H1 (cell line): ENCODE data around the gene VIT. TPM values are rescaled to one million over a fixed set of nuclear protein-coding genes. Genes with fewer than 3 reads are reported as not detected.

Source experiments
- CTCF ChIA-PET: fragments of 300-600 bp; sonication (Branson Sonifier 250); formaldehyde crosslinking; loops from one replicate; lab custom pipeline; 2021; ENCODE audit not compliant: partially characterized antibody; lab: Charles Lee
- POLR2A ChIA-PET: fragments of 300-600 bp; sonication (Branson Sonifier 250); formaldehyde crosslinking; loops from one replicate; lab custom pipeline; 2021; ENCODE audit warnings: inconsistent platforms; ENCODE audit not compliant: partially characterized antibody; lab: Charles Lee
- DNase-seq, 2 experiments: peaks; one replicate each; pipeline versions ENCODE4 v3.0.0 to v3.0.0-alpha.2; 2010 to 2022; ENCODE audit warnings: low spot score in 2 of 2, low read depth in 1 of 2, mixed read lengths in 1 of 2
- FAIRE-seq: peaks from 2 replicates; lab custom pipeline; 2011; peaks lifted over from hg19 to GRCh38; lab: Jason Lieb, UNC
- H2AFZ ChIP-seq: 2 replicates; pipeline ENCODE4 v1.8.1; 2012; ENCODE audit warnings: low read length, inconsistent platforms
- H2AK5ac ChIP-seq: 2 replicates; pipeline ENCODE4 v1.6.1; 2013; ENCODE audit warnings: low read depth, low read length
- H2BK120ac ChIP-seq: replicated peaks from 2 replicates; pipeline ENCODE3; 2013; ENCODE audit warnings: low read depth, low read length, inconsistent platforms
- H2BK12ac ChIP-seq: 2 replicates; pipeline ENCODE4 v1.6.1; 2013; ENCODE audit warnings: low read depth, low read length
- H2BK15ac ChIP-seq: 2 replicates; pipeline ENCODE4 v1.6.1; 2013; ENCODE audit warnings: low read length
- H2BK20ac ChIP-seq: 2 replicates; pipeline ENCODE4 v1.6.1; 2013; ENCODE audit warnings: low read length
- H2BK5ac ChIP-seq: 2 replicates; pipeline ENCODE4 v1.6.1; 2013; ENCODE audit warnings: low read depth, low read length
- H3K14ac ChIP-seq: 2 replicates; pipeline ENCODE4 v1.6.1; 2013; ENCODE audit warnings: inconsistent platforms; ENCODE audit not compliant: insufficient read length
- H3K18ac ChIP-seq: 2 replicates; pipeline ENCODE4 v1.6.1; 2013; ENCODE audit warnings: low read length; ENCODE audit errors: extremely low read depth
- H3K23ac ChIP-seq: 2 replicates; pipeline ENCODE4 v1.6.1; 2013; ENCODE audit warnings: inconsistent platforms; ENCODE audit not compliant: insufficient read length
- H3K23me2 ChIP-seq: 2 replicates; pipeline ENCODE4 v1.6.1; 2013; ENCODE audit warnings: low read depth, low read length
- H3K27ac ChIP-seq: 2 replicates; pipeline ENCODE4 v1.6.1; 2011; ENCODE audit warnings: low read depth, low read length, inconsistent platforms
- H3K27me3 ChIP-seq, 4 experiments: replicated peaks in 1 of 4; 1 replicate in 1 of 4; 2 replicates in 3 of 4; pipeline versions ENCODE4 v1.6.1 to v1.8.1; 2011 to 2013; ENCODE audit warnings: low read length in 3 of 4, mild to moderate bottlenecking in 3 of 4, inconsistent platforms in 2 of 4, mixed read lengths in 2 of 4, moderate library complexity in 1 of 4; ENCODE audit not compliant: control insufficient read depth in 3 of 4, insufficient read depth in 3 of 4; ENCODE audit errors: extremely low read depth in 1 of 4
- H3K36me3 ChIP-seq, 4 experiments: 2 replicates each; pipeline versions ENCODE4 v1.6.1 to v1.8.1; 2011 to 2013; ENCODE audit warnings: mild to moderate bottlenecking in 4 of 4, low read length in 3 of 4, moderate library complexity in 2 of 4, control low read depth in 1 of 4, inconsistent platforms in 1 of 4; ENCODE audit not compliant: insufficient read depth in 4 of 4, control insufficient read depth in 2 of 4
- H3K4ac ChIP-seq: replicated peaks from 2 replicates; pipeline ENCODE3; 2013; ENCODE audit warnings: low read length, low read depth, mixed read lengths, inconsistent platforms; ENCODE audit not compliant: insufficient read length
- H3K4me1 ChIP-seq, 4 experiments: replicated peaks in 1 of 4; 1 replicate in 1 of 4; 2 replicates in 3 of 4; pipeline versions ENCODE4 v1.6.1 to v1.8.1; 2011 to 2013; ENCODE audit warnings: low read length in 3 of 4, inconsistent platforms in 2 of 4, mixed read lengths in 1 of 4; ENCODE audit not compliant: insufficient read depth in 4 of 4, control insufficient read depth in 3 of 4
- H3K4me2 ChIP-seq, 2 experiments: 2 replicates each; pipeline versions ENCODE4 v1.6.1 to v1.8.1; 2011 to 2013; ENCODE audit warnings: low read depth in 2 of 2, low read length in 2 of 2, control low read depth in 1 of 2, inconsistent platforms in 1 of 2, mild to moderate bottlenecking in 1 of 2; ENCODE audit not compliant: insufficient read depth in 1 of 2
- H3K4me3 ChIP-seq, 4 experiments: fragments of 200-600, 300-600 bp in 1 of 4; sonication (generic), shearing (Covaris generic), sonication (Bioruptor Twin) in 1 of 4; 2 replicates each; pipeline versions ENCODE4 v1.5.1 to v1.8.1; 2011 to 2016; ENCODE audit warnings: low read length in 4 of 4, low read depth in 3 of 4, control low read depth in 2 of 4, inconsistent platforms in 2 of 4, mild to moderate bottlenecking in 2 of 4, mixed read lengths in 1 of 4, moderate library complexity in 1 of 4; ENCODE audit not compliant: insufficient read depth in 2 of 4; ENCODE audit errors: extremely low read depth in 1 of 4
- H3K56ac ChIP-seq: replicated peaks from 2 replicates; pipeline ENCODE3; 2013; ENCODE audit warnings: low read depth, mild to moderate bottlenecking, mixed read lengths, low read length, inconsistent platforms; ENCODE audit not compliant: insufficient read length
- H3K79me1 ChIP-seq: 2 replicates; pipeline ENCODE4 v1.6.1; 2013; ENCODE audit warnings: low read depth, low read length, control low read depth
- H3K79me2 ChIP-seq, 2 experiments: 2 replicates each; pipeline versions ENCODE4 v1.6.1 to v1.8.1; 2012 to 2013; ENCODE audit warnings: low read length in 2 of 2, mild to moderate bottlenecking in 2 of 2, inconsistent platforms in 1 of 2; ENCODE audit not compliant: insufficient read depth in 2 of 2, control insufficient read depth in 1 of 2
- H3K9ac ChIP-seq, 4 experiments: replicated peaks in 1 of 4; 1 replicate in 1 of 4; 2 replicates in 3 of 4; pipeline versions ENCODE4 v1.6.1 to v1.8.1; 2011 to 2013; ENCODE audit warnings: low read depth in 3 of 4, low read length in 3 of 4, control low read depth in 2 of 4, mild to moderate bottlenecking in 2 of 4, moderate library complexity in 2 of 4, inconsistent platforms in 1 of 4; ENCODE audit errors: extremely low read depth in 1 of 4
- H3K9me3 ChIP-seq, 2 experiments: 2 replicates each; pipeline versions ENCODE4 v1.6.1 to v1.8.1; 2012 to 2013; ENCODE audit warnings: mild to moderate bottlenecking in 2 of 2, moderate library complexity in 2 of 2, control low read depth in 1 of 2, inconsistent platforms in 1 of 2, low read depth in 1 of 2, low read length in 1 of 2, mixed read lengths in 1 of 2; ENCODE audit not compliant: insufficient read depth in 2 of 2
- H4K20me1 ChIP-seq, 2 experiments: replicated peaks in 1 of 2; 2 replicates each; pipeline versions ENCODE3 to v1.8.1; 2011 to 2013; ENCODE audit warnings: inconsistent platforms in 2 of 2, low read length in 2 of 2, mild to moderate bottlenecking in 1 of 2; ENCODE audit not compliant: insufficient read depth in 2 of 2, control insufficient read depth in 1 of 2
- H4K5ac ChIP-seq: 2 replicates; pipeline ENCODE4 v1.6.1; 2013; ENCODE audit warnings: low read length, low read depth, mixed read lengths, inconsistent platforms; ENCODE audit not compliant: insufficient read length
- H4K8ac ChIP-seq: 2 replicates; pipeline ENCODE4 v1.8.0; 2013; ENCODE audit warnings: mild to moderate bottlenecking, moderate library complexity, low read length, inconsistent platforms; ENCODE audit not compliant: insufficient read depth; ENCODE audit errors: extremely low read depth
- H4K91ac ChIP-seq: replicated peaks from 2 replicates; pipeline ENCODE3; 2013; ENCODE audit warnings: low read length, mixed read lengths, inconsistent platforms; ENCODE audit not compliant: insufficient read length
- CEBPB ChIP-seq: IDR thresholded peaks from 2 replicates; pipeline ENCODE4 v1.6.1; 2012; ENCODE audit warnings: low read depth, low read length
- CREB1 ChIP-seq: IDR thresholded peaks from 2 replicates; pipeline ENCODE4 v1.6.1; 2012; ENCODE audit warnings: inconsistent platforms
- HDAC2 ChIP-seq, 2 experiments: fragments of 300-600 bp in 1 of 2; sonication (generic) in 1 of 2; IDR thresholded peaks; 2 replicates each; pipeline ENCODE4 v1.6.1; 2011 to 2012; ENCODE audit warnings: low read depth in 2 of 2, low read length in 2 of 2, mild to moderate bottlenecking in 2 of 2, moderate library complexity in 2 of 2, borderline replicate concordance in 1 of 2, inconsistent platforms in 1 of 2
- NRF1 ChIP-seq: IDR thresholded peaks from 2 replicates; pipeline ENCODE4 v1.6.1; 2011; ENCODE audit warnings: mild to moderate bottlenecking, low read depth, low read length, improper control_type of control experiment
- RFX5 ChIP-seq: IDR thresholded peaks from 2 replicates; pipeline ENCODE4 v1.6.1; 2011; ENCODE audit warnings: low read depth, low read length, improper control_type of control experiment, borderline replicate concordance
- SAP30 ChIP-seq: fragments of 300-600 bp; sonication (generic); IDR thresholded peaks from 2 replicates; pipeline ENCODE4 v1.7.1; 2012; ENCODE audit warnings: low read length, moderate library complexity, mild to moderate bottlenecking, inconsistent platforms; ENCODE audit not compliant: insufficient read depth, insufficient replicate concordance
- SUZ12 ChIP-seq: fragments of 200-600 bp; sonication (generic); IDR thresholded peaks from 2 replicates; pipeline ENCODE4 v1.6.1; 2012; ENCODE audit warnings: mild to moderate bottlenecking, inconsistent platforms, low read length, moderate library complexity, mixed read lengths
- WGBS, 2 experiments: shearing (Covaris generic) in 1 of 2; methylation state at CpG; one replicate each; pipeline versions ENCODE4 v1.1.6 to v1.1.7; 2013 to 2015; ENCODE audit warnings: low lambda C conversion rate in 2 of 2, mixed read lengths in 2 of 2, inconsistent platforms in 1 of 2, low coverage in 1 of 2, missing lambda C conversion rate in 1 of 2; ENCODE audit not compliant: insufficient replicate concordance in 2 of 2, insufficient coverage in 1 of 2, insufficient read length in 1 of 2; ENCODE audit errors: extremely low coverage in 1 of 2, missing lambda C conversion rate in 1 of 2; 5-methylcytosine and 5-hydroxymethylcytosine counted together
- polyA plus RNA-seq, 7 experiments: library from polyadenylated mRNA; depleted of rRNA in 3 of 7; stranded (reverse) in 5 of 7; unstranded in 2 of 7; fragments of >200 nt in 5 of 7; fragments of 200-250 nt in 2 of 7; gene quantifications; 1 replicate in 5 of 7; 2 replicates in 1 of 7; 4 replicates in 1 of 7; pipeline versions ENCODE4 v1.2.1 to v1.2.3, GENCODE V29; 2011 to 2013; ENCODE audit warnings: missing spikeins in 2 of 7, mixed read lengths in 2 of 7
- total RNA-seq: library from RNA; stranded (reverse); fragmentation: NEBNext Ultra II Directional; extraction: Animal tissue kit (Norgen Biotek cat#: 25700); gene quantifications from 2 replicates; pipeline ENCODE4 v1.2.1, GENCODE V29; 2021

VIT gene
- total and polyA plus RNA-seq, 2 of the 8 experiments (the other 6 are each of a cell fraction or from before 2014, with no cell fraction given), result 0.03 TPM; not detected in 1

DNA sequence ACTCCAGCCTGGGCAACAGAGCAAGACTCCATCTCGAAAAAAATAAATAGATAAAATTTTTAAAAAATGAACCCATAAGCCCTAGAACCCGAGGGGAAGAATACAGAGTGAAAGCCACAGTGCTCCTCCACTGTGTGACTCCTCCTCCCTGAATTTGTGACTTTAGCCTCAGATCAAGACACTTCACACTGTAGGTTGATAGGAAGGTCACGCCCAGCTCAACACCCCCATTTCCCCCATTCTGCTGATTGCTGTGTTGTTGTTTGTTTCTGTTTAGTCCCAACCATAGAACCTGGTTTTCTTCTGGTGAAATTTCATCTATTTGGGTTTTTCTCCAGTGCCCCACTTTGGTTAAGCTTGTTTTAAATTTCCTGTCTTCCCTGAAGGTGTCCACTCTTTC is 102.2 kb downstream of the VIT start:
- H3K23ac ChIP-seq, result no peak overlapping the region
- no peaks in the 10 kb centered on the region; the same call in 1 of the 2 replicates for H3K23me2 ChIP-seq
- no peaks in the 10 kb centered on the region for H3K36me3 ChIP-seq
- H2BK12ac ChIP-seq, result no peak overlapping the region
- H3K4me2 ChIP-seq, result no peak overlapping the region
- no peak overlapping the region for H2BK15ac ChIP-seq
- no peaks in the 10 kb centered on the region for H3K27me3 ChIP-seq
- DNase-seq (no peak), FAIRE-seq (no peak)
- H3K79me1 ChIP-seq, result no peaks in the 10 kb centered on the region
- H3K79me2 ChIP-seq, result no peaks in the 10 kb centered on the region
- H3K9ac ChIP-seq, result no peak overlapping the region
- no peak overlapping the region for H4K91ac ChIP-seq
- H4K8ac ChIP-seq, result no peak overlapping the region
- H2AK5ac ChIP-seq, result no peak overlapping the region
- 90% methylated on average over 3 of the region's 3 CpGs; no CpG with 5 or more reads in 1 of the 2 experiments for WGBS, 2 experiments
- no peak overlapping the region for H2BK20ac ChIP-seq
- ChIA-PET POLR2A (no interaction called here), CTCF (interaction anchor here (2.1 to 2.2 kb wide), 2 partner anchors 13 kb away, joined by 6 read pairs; no protein-coding TSS in a partner anchor)
- H3K27ac ChIP-seq, result no peak overlapping the region
- no peak overlapping the region for H3K4ac ChIP-seq
- H3K56ac ChIP-seq, result no peak overlapping the region
- no peak for TF ChIP-seq RFX5
- no peak for TF ChIP-seq HDAC2 (IDR thresholded peaks at IDR 0.05; ENCODE audit: borderline replicate concordance in 1 of 2, low read depth in 2 of 2, low read length in 2 of 2)
- TF ChIP-seq CREB1, result no peak
- no peak for TF ChIP-seq NRF1
- no peak for TF ChIP-seq SUZ12
- TF ChIP-seq CEBPB, result no peak
- TF ChIP-seq SAP30, result no peak
- no peaks in the 10 kb centered on the region; a peak in 1 of 4 replicates for H3K9me3 ChIP-seq
- H3K4me3 ChIP-seq, result no peak overlapping the region
- H2BK5ac ChIP-seq, result no peak overlapping the region
- H3K14ac ChIP-seq, result no peak overlapping the region
- H4K5ac ChIP-seq, result no peak overlapping the region
- H4K20me1 ChIP-seq, result no peaks in the 10 kb centered on the region
- no peak overlapping the region for H2BK120ac ChIP-seq
- no peak overlapping the region for H2AFZ ChIP-seq
- H3K18ac ChIP-seq, result no peak overlapping the region
- H3K4me1 ChIP-seq, result peaks cover 0 to 4% (median 1%) of the 10 kb centered on the region in 4 experiments; a peak in 2 of 7 replicates
